GM12874 (cell line): Measurements from ENCODE around the gene ST13.

ENCODE experiments used
- TF ChIP-seq, protein P1 (sequence below): IDR thresholded peaks from 2 replicates; pipeline ENCODE4 v1.5.1; 2011; ENCODE audit warnings: low read depth, mild to moderate bottlenecking, control low read depth, low read length, moderate library complexity; ENCODE audit not compliant: insufficient read depth

ST13 gene

DNA sequence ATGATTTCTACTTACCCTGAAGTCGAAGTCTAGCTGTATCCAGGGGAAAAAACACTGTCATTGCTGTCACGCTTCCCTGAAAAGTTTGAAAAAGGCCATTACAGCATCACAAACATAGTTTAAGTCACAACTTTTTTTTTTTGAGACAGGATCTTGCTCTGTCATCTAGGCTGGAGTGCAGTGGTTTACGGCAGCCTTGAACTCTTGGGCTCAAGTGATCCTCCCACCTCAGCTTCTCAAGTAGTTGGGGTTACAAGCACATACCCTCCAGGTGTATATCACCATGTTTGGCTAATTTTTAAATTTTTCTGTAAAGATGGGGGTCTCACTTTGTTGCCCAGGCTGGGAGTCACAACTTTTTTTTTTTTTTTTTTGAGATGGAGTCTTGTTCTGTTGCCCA is 57.4 kb downstream of the ST13 start:
- TF ChIP-seq, protein P1, sequence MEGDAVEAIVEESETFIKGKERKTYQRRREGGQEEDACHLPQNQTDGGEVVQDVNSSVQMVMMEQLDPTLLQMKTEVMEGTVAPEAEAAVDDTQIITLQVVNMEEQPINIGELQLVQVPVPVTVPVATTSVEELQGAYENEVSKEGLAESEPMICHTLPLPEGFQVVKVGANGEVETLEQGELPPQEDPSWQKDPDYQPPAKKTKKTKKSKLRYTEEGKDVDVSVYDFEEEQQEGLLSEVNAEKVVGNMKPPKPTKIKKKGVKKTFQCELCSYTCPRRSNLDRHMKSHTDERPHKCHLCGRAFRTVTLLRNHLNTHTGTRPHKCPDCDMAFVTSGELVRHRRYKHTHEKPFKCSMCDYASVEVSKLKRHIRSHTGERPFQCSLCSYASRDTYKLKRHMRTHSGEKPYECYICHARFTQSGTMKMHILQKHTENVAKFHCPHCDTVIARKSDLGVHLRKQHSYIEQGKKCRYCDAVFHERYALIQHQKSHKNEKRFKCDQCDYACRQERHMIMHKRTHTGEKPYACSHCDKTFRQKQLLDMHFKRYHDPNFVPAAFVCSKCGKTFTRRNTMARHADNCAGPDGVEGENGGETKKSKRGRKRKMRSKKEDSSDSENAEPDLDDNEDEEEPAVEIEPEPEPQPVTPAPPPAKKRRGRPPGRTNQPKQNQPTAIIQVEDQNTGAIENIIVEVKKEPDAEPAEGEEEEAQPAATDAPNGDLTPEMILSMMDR, result no peak

- TF ChIP-seq, protein P1, result no peak
Measured at GRCh38 chr22:40797427-40797826, 59.0 kb downstream of the ST13 start.

- TF ChIP-seq, protein P1, result no peak
Measured at GRCh38 chr22:40792451-40792850, 64.0 kb downstream of the ST13 start.

GRCh38 chr22:40791241-40791640 is 65.2 kb downstream of the ST13 start:
- TF ChIP-seq, protein P1, result no peak

DNA sequence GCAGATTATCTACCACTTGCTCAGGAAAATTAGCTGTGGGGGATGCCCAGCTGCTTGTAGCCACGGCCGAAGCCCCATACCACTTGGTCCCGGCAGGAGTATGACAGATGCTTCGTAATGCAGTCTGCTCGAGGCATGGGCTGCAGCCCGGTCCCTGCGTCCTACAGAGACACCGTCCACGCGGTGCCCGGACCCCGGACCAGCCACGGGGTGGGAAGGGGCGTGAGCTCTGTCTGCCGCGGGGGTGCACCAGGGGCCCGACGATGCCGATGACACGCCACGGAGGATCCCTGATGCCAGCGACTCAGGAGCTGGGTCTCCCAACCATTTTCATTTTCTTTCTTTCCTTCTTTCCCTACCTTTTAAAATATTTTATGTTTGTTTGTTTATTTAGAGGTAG is 67.3 kb downstream of the ST13 start:
- TF ChIP-seq, protein P1, result no peak

DNA sequence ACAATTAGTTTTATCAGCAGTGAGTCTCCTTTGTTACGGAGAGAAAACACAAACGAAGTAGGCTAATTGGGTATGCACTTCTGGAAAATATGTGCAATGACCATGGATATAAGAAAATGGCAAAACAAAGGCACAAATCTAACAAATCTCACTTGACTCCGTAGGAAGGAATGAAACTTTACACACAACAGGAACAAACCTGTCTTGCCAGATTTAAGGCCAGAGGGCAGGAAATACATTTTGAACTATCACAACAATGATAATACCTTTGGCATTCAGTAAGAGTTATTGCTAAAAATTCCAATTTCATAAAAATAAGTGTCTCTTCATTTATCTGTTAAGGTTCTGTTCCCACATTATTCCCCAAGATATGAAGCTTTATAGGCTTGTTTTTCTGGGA is 73.9 kb downstream of the ST13 start:
- TF ChIP-seq, protein P1, result no peak
